Suprapubic skin (tissue), 4 donors: ENCODE measurements around the gene CCDC180. TPM values are rescaled to one million over a fixed set of nuclear protein-coding genes. Genes with fewer than 3 reads are reported as not detected.

Source experiments
- DNase-seq, 2 donors: peaks; one replicate each; pipeline ENCODE4 v3.0.0-alpha.2; 2019; ENCODE audit warnings: low spot score in 2 of 2
- H3K27ac ChIP-seq: fragments of 200-600 bp; sonication (generic); one replicate; pipeline ENCODE4 v1.5.1; 2019
- H3K27me3 ChIP-seq: fragments of 200-600 bp; sonication (generic); one replicate; pipeline ENCODE4 v1.5.1; 2019
- H3K36me3 ChIP-seq: fragments of 200-600 bp; sonication (generic); one replicate; pipeline ENCODE4 v1.5.1; 2019
- H3K4me1 ChIP-seq: fragments of 200-600 bp; sonication (generic); one replicate; pipeline ENCODE4 v1.5.1; 2019
- H3K4me3 ChIP-seq: fragments of 200-600 bp; sonication (generic); one replicate; pipeline ENCODE4 v1.5.1; 2019; ENCODE audit warnings: mild to moderate bottlenecking
- H3K9me3 ChIP-seq: fragments of 200-600 bp; sonication (generic); one replicate; pipeline ENCODE4 v1.5.1; 2019
- EP300 ChIP-seq: sonication (generic); formaldehyde crosslinking; IDR thresholded peaks from one replicate; pipeline ENCODE4 v1.6.1; 2017; ENCODE audit warnings: antibody characterized with exemption
- POLR2A ChIP-seq, 2 donors: fragments of 450-650 bp; IDR thresholded peaks; one replicate each; pipeline ENCODE4 v1.6.1; 2017; ENCODE audit warnings: antibody characterized with exemption in 2 of 2, mild to moderate bottlenecking in 2 of 2, moderate library complexity in 2 of 2
- POLR2AphosphoS5 ChIP-seq, 3 donors: sonication (generic); formaldehyde crosslinking; IDR thresholded peaks; one replicate each; pipeline ENCODE4 v1.6.1; 2017; ENCODE audit warnings: antibody characterized with exemption in 3 of 3
- WGBS: methylation state at CpG from one replicate; pipeline ENCODE4 v1.1.5; 2018; 5-methylcytosine and 5-hydroxymethylcytosine counted together
- total RNA-seq, 4 donors: library from RNA; depleted of rRNA; stranded (reverse); fragments of >200 nt; gene quantifications; one replicate each; pipeline ENCODE4 v1.1.0, GENCODE V29; 2016
- TF ChIP-seq, protein P1 (sequence below), 2 donors: fragments of 200-600 bp in 1 of 2; fragments of 450-650 bp in 1 of 2; sonication (generic) in 1 of 2; IDR thresholded peaks; one replicate each; pipeline ENCODE4 v1.5.1; 2016 to 2019; ENCODE audit warnings: antibody characterized with exemption in 2 of 2, mild to moderate bottlenecking in 1 of 2, moderate library complexity in 1 of 2

The CCDC180 gene
- total RNA-seq, 4 donors from 2014 or later, result 0.91 to 5.2 (median 2.4) TPM

DNA sequence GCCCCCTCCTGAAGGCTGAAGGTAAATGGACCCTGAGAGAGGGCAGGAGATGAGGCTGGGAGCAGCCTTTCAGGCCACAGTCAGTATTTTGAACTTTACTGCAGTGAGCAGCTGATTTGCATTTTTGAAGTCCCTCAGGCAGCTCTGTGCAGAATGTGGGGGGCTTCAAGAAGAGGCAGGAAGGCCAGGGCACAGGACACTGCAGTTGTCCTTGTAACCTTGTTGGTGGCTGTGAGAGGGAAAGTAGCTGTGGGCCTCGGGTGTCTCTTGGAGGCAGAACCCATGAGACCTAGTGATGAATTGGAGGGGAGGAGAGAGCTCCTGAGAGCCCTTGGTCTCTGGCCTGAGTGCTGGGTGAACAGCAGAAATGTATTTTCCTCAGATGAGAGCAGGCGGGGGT is 2.6 kb downstream of the CCDC180 start:
- Histone ChIP-seq H3K4me1 (peaks cover 11% of the 10 kb centered on the region), H3K9me3 (no peaks in the 10 kb centered on the region), H3K4me3 (no peak overlapping the region), H3K27me3 (no peaks in the 10 kb centered on the region), H3K36me3 (peaks cover 44% of the 10 kb centered on the region), H3K27ac (no peak overlapping the region)
- 91% methylated on average over 2 of the region's 2 CpGs for WGBS
- TF ChIP-seq, protein P1, sequence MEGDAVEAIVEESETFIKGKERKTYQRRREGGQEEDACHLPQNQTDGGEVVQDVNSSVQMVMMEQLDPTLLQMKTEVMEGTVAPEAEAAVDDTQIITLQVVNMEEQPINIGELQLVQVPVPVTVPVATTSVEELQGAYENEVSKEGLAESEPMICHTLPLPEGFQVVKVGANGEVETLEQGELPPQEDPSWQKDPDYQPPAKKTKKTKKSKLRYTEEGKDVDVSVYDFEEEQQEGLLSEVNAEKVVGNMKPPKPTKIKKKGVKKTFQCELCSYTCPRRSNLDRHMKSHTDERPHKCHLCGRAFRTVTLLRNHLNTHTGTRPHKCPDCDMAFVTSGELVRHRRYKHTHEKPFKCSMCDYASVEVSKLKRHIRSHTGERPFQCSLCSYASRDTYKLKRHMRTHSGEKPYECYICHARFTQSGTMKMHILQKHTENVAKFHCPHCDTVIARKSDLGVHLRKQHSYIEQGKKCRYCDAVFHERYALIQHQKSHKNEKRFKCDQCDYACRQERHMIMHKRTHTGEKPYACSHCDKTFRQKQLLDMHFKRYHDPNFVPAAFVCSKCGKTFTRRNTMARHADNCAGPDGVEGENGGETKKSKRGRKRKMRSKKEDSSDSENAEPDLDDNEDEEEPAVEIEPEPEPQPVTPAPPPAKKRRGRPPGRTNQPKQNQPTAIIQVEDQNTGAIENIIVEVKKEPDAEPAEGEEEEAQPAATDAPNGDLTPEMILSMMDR (IDR thresholded peaks at IDR 0.05), result no peak
- TF ChIP-seq POLR2A (IDR thresholded peaks at IDR 0.05), result no peak
- no peak for TF ChIP-seq POLR2AphosphoS5 (IDR thresholded peaks at IDR 0.05)
- TF ChIP-seq EP300, result no peak
- DNase-seq, result no peak

DNA sequence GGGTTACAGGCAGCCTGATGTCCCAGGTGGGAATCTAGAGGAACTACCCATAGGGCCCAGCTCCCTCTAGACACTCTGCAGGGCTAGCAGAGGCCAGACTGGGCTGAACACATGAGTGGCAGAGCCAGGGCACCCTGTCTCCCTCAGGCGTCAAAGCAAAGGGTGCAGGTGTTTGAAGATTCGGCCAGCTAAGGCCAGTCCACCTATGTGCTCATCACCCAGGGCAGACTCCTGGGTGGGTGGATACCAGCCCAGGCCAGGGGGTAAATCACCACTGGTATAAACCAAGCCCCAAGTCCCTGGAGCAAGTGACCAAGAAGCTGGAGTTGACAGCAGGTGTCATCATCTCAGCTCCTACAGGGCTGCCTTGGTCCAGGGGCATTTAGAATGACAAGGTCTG is 3.4 kb downstream of the CCDC180 start:
- TF ChIP-seq, protein P1 (IDR thresholded peaks at IDR 0.05), result no peak
- TF ChIP-seq POLR2AphosphoS5 (IDR thresholded peaks at IDR 0.05), result no peak
- TF ChIP-seq POLR2A (IDR thresholded peaks at IDR 0.05), result no peak
- no peak for TF ChIP-seq EP300
- 83% methylated on average over 2 of the region's 2 CpGs for WGBS
- H3K27ac ChIP-seq, result no peak overlapping the region
- H3K9me3 ChIP-seq, result no peaks in the 10 kb centered on the region
- H3K36me3 ChIP-seq, result peaks cover 53% of the 10 kb centered on the region
- H3K27me3 ChIP-seq, result no peaks in the 10 kb centered on the region
- H3K4me1 ChIP-seq, result peaks cover 11% of the 10 kb centered on the region
- DNase-seq, result no peak
- no peak overlapping the region for H3K4me3 ChIP-seq

DNA sequence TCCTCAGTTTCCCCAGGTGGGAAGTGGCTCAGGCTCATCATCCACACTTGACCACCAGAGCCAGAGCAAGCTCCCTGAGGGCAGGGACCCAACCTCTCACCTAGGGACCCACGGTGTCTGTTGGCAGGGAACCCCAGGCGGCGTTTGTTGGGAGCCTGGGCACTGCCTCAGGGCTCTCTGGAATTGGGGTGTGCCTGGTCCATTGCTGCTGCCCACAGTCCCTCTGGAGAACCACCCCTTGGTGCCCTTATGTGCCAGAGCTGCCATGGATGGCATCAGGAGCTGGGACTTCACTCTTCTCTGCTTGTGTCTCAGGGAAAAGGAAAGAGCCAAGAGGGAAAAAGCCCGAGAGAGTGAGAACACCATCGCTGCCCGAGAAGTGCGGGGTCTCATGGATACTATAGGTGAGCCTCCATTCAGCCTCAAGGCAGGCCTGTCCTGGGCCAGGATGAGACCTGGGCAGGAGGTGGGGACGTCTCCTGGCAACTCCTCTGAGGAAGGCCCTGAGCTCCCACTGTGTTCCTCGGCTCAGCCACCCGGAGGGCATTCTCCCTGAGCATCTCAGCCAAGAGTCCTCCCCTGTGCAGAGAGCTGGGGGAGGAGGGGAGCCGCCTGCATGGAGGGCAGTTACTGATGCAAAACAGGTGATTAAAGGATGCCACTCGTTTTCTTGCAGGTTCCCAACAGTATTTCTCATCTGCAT is 4.5 kb downstream of the CCDC180 start:
- DNase-seq, result no peak
- H3K36me3 ChIP-seq, result peaks cover 62% of the 10 kb centered on the region
- H3K27ac ChIP-seq, result no peak overlapping the region
- H3K4me1 ChIP-seq, result peaks cover 7% of the 10 kb centered on the region
- 75% methylated on average over 12 of the region's 12 CpGs for WGBS
- no peaks in the 10 kb centered on the region for H3K9me3 ChIP-seq
- TF ChIP-seq POLR2A (IDR thresholded peaks at IDR 0.05) (no peak), POLR2AphosphoS5 (IDR thresholded peaks at IDR 0.05) (no peak)
- no peak overlapping the region for H3K4me3 ChIP-seq
- H3K27me3 ChIP-seq, result no peaks in the 10 kb centered on the region

DNA sequence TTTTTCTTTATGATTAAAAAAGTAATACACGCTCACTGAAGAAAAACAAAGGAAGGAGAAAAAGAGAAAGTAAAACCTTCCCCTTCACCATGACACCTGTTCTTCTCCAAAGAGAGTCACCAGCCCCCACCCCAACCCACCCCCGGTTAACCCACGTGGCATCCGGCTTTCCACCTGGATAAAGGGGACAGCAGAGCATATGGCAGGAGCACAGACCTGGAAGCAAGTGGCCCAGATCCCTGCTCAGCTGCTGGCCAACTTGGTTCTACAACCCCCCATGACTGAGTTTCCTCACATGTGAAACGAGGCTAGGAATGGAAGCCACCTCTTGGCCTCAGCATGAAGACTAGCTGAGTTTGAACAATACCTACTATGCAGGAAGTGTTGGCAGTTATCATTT is 5.1 kb downstream of the CCDC180 start:
- TF ChIP-seq, protein P1 (IDR thresholded peaks at IDR 0.05), result no peak
- no peak for DNase-seq
- H3K27me3 ChIP-seq, result no peaks in the 10 kb centered on the region
- H3K9me3 ChIP-seq, result no peaks in the 10 kb centered on the region
- H3K36me3 ChIP-seq, result peaks cover 67% of the 10 kb centered on the region
- 91% methylated on average over 5 of the region's 5 CpGs for WGBS
- H3K27ac ChIP-seq, result no peak overlapping the region
- H3K4me1 ChIP-seq, result peaks cover under 1% of the 10 kb centered on the region
- H3K4me3 ChIP-seq, result no peak overlapping the region

DNA sequence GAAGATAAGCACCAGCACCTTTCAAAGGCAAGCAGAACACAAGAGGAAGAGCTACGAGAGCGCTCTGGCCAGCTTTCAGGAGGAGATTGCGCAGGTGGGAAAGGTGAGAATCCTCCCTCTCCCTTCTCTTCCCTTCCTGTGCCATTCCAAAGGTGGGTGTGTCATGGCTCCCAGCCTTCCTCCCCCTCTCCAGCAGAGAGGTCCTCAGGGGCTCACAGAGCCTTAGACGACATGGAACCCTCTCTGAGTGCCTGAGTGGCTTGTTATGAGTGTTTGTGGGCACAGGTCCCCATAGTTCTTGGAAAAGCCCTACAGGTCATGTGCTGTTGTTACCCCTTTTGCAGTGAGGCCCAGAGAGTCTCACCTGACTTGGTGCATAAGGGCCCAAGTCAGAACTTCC is 5.8 kb downstream of the CCDC180 start:
- Histone ChIP-seq H3K27me3 (no peaks in the 10 kb centered on the region), H3K4me3 (no peak overlapping the region), H3K27ac (no peak overlapping the region), H3K9me3 (no peaks in the 10 kb centered on the region), H3K4me1 (no peaks in the 10 kb centered on the region), H3K36me3 (peaks cover 74% of the 10 kb centered on the region)
- 91% methylated on average over 4 of the region's 4 CpGs for WGBS
- no peak for TF ChIP-seq POLR2AphosphoS5 (IDR thresholded peaks at IDR 0.05)
- TF ChIP-seq POLR2A (IDR thresholded peaks at IDR 0.05), result no peak
- no peak for TF ChIP-seq EP300
- TF ChIP-seq, protein P1 (IDR thresholded peaks at IDR 0.05), result no peak
- DNase-seq, result no peak

DNA sequence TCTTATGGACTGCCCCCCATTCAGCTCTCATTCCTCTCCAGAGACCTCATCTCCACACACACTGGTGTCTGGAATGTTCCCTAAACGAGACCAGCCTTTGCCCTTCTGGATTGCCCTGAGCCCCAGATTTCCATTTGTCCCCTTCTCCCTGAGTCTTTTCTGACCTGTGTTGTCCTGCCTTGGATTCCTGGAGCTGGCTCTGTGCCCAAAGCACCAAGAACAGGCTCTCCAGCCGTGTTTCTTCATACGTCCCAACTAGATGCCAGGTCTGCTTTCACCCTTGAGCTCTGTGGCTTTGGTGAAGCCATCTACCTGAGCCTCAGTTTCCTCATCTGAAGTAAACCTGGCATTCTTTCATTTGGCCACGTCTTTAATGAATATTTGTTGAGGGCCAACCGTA is 6.3 kb downstream of the CCDC180 start:
- no peak overlapping the region for H3K27ac ChIP-seq
- H3K27me3 ChIP-seq, result no peaks in the 10 kb centered on the region
- H3K36me3 ChIP-seq, result peaks cover 79% of the 10 kb centered on the region
- DNase-seq, result no peak
- TF ChIP-seq POLR2A (IDR thresholded peaks at IDR 0.05) (no peak), EP300 (no peak)
- H3K9me3 ChIP-seq, result no peaks in the 10 kb centered on the region
- H3K4me3 ChIP-seq, result no peak overlapping the region
- H3K4me1 ChIP-seq, result no peaks in the 10 kb centered on the region
- WGBS, result 93% methylated on average over 5 of the region's 5 CpGs
